ENCODE data around the gene TSPO.

DNA sequence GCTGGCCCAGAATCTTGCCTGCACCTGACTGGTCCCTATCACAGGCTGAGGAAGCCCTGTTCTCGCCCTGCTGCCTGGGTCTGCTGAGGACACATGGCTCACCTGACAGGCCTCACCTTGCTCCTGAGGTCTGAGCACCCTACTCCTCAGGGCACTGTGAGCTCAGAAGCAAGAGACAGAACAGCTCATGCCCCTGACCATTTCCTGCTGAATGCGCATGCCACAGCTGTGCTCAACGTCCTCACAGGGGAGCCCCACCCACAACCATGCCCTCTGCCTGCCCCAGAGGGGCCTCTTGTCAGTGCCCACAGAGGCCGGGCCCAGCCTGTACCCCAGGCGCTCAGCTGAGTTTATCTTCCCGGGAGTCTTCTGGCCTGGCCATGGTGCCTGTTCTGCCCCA is 2.8 kb upstream of the TSPO start:
- TF ChIP-seq, protein P1, sequence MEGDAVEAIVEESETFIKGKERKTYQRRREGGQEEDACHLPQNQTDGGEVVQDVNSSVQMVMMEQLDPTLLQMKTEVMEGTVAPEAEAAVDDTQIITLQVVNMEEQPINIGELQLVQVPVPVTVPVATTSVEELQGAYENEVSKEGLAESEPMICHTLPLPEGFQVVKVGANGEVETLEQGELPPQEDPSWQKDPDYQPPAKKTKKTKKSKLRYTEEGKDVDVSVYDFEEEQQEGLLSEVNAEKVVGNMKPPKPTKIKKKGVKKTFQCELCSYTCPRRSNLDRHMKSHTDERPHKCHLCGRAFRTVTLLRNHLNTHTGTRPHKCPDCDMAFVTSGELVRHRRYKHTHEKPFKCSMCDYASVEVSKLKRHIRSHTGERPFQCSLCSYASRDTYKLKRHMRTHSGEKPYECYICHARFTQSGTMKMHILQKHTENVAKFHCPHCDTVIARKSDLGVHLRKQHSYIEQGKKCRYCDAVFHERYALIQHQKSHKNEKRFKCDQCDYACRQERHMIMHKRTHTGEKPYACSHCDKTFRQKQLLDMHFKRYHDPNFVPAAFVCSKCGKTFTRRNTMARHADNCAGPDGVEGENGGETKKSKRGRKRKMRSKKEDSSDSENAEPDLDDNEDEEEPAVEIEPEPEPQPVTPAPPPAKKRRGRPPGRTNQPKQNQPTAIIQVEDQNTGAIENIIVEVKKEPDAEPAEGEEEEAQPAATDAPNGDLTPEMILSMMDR (conservative IDR thresholded peaks at IDR 0.05), result no peak
- no peak for TF ChIP-seq EZH2 (IDR thresholded peaks at IDR 0.05; ENCODE audit: low read depth)

Measured in PC-9 (cell line).